ENCODE results near the gene PLA2G4B. TPM values are rescaled to one million over a fixed set of nuclear protein-coding genes. Genes with fewer than 3 reads are reported as not detected.

The PLA2G4B gene
- total RNA-seq, 1 experiment from 2014 or later = 4.7 TPM

GRCh38 chr15:41862515-41863116, 24.0 kb downstream of the PLA2G4B start:
- ChIA-PET CTCF (no interaction called here), POLR2A (no interaction called here)
- H3K36me3 ChIP-seq (ENCODE audit: control insufficient read depth, insufficient read depth, low read length) = no peaks in the 10 kb centered on the region
- ATAC-seq (no peak), DNase-seq (ENCODE audit: low read depth, low spot score) (no peak)
- peaks cover 9% of the 10 kb centered on the region for H3K4me1 ChIP-seq (ENCODE audit: control insufficient read depth, insufficient read depth, low read length)
- BruUV-seq (replicated peaks) = no TSS peak
- no peak for TF ChIP-seq POLR2AphosphoS5 (IDR thresholded peaks at IDR 0.05; ENCODE audit: low read depth, low read length)
- no peak for TF ChIP-seq REST (IDR thresholded peaks at IDR 0.05; ENCODE audit: insufficient read depth in 1 of 2, low read depth in 2 of 2, low read length in 1 of 2)
- TF ChIP-seq CTCF (IDR thresholded peaks at IDR 0.05) = no peak
- TF ChIP-seq TCF7L2 (IDR thresholded peaks at IDR 0.05; ENCODE audit: low read depth, low read length) = no peak
- no peak for TF ChIP-seq SIN3A (IDR thresholded peaks at IDR 0.05; ENCODE audit: borderline replicate concordance, insufficient read depth, low read depth, low read length)
- no peaks in the 10 kb centered on the region for H3K27me3 ChIP-seq (ENCODE audit: control insufficient read depth, insufficient read depth, low read length)
- intact Hi-C loops (cut with micrococcal nuclease; ENCODE audit: unreplicated experiment) (no loop called here), in situ Hi-C loops (cut with HindIII; ENCODE audit: low pct_unique_long_range_greater_than_20kb, low sequenced_read_pairs) (no loop called here)
- no peak overlapping the region for H3K4me3 ChIP-seq (ENCODE audit: low read depth in 2 of 2, low read length in 2 of 2)
- H3K27ac ChIP-seq (ENCODE audit: low read length) = no peak overlapping the region
- H3K9me3 ChIP-seq (ENCODE audit: control insufficient read depth, insufficient read depth, low read depth, low read length) = no peaks in the 10 kb centered on the region

GRCh38 chr15:41865490-41866055, 26.9 kb downstream of the PLA2G4B start:
- POLR2A ChIA-PET = no interaction called here
- Histone ChIP-seq H3K4me3 (ENCODE audit: low read depth in 2 of 2, low read length in 2 of 2) (no peak overlapping the region), H3K9me3 (ENCODE audit: control insufficient read depth, insufficient read depth, low read depth, low read length) (no peaks in the 10 kb centered on the region), H3K36me3 (ENCODE audit: control insufficient read depth, insufficient read depth, low read length) (no peaks in the 10 kb centered on the region), H3K27ac (ENCODE audit: low read length) (no peak overlapping the region), H3K27me3 (ENCODE audit: control insufficient read depth, insufficient read depth, low read length) (no peaks in the 10 kb centered on the region), H3K4me1 (ENCODE audit: control insufficient read depth, insufficient read depth, low read length) (peaks cover 11% of the 10 kb centered on the region)
- CTCF ChIA-PET = no interaction called here
- in situ Hi-C loops (cut with HindIII; ENCODE audit: low pct_unique_long_range_greater_than_20kb, low sequenced_read_pairs) (no loop called here), intact Hi-C loops (cut with micrococcal nuclease; ENCODE audit: unreplicated experiment) (no loop called here)
- DNase-seq (ENCODE audit: low read depth, low spot score) = no peak
- ATAC-seq = no peak
- TF ChIP-seq TCF7L2 (IDR thresholded peaks at IDR 0.05; ENCODE audit: low read depth, low read length) (no peak), CTCF (IDR thresholded peaks at IDR 0.05) (no peak), REST (IDR thresholded peaks at IDR 0.05; ENCODE audit: insufficient read depth in 1 of 2, low read depth in 2 of 2, low read length in 1 of 2) (no peak), POLR2AphosphoS5 (IDR thresholded peaks at IDR 0.05; ENCODE audit: low read depth, low read length) (no peak), SIN3A (IDR thresholded peaks at IDR 0.05; ENCODE audit: borderline replicate concordance, insufficient read depth, low read depth, low read length) (no peak)
- no TSS peak for BruUV-seq (replicated peaks)
